Hepatocyte (in vitro differentiated cells): ENCODE results near the gene GALNT4. TPM values are rescaled to one million over a fixed set of nuclear protein-coding genes. Genes with fewer than 3 reads are reported as not detected.

ENCODE experiments used
- DNase-seq: peaks from one replicate; pipeline ENCODE4 v3.0.0-alpha.2; 2016; ENCODE audit warnings: low spot score
- H2AFZ ChIP-seq: fragments of 200-600 bp; sonication (generic); 2 replicates; pipeline ENCODE4 v1.6.0; 2016; ENCODE audit warnings: antibody characterized with exemption, mild to moderate bottlenecking
- H3K27ac ChIP-seq: fragments of 200-600 bp; sonication (generic); 2 replicates; pipeline ENCODE4 v1.5.1; 2016; ENCODE audit warnings: mild to moderate bottlenecking
- H3K27me3 ChIP-seq: fragments of 200-600 bp; sonication (generic); 2 replicates; pipeline ENCODE4 v1.6.1; 2016
- H3K36me3 ChIP-seq: fragments of 200-600 bp; sonication (generic); replicated peaks from 2 replicates; pipeline ENCODE4 v1.5.1; 2016; ENCODE audit warnings: low read depth; ENCODE audit not compliant: insufficient read depth
- H3K4me1 ChIP-seq: fragments of 200-600 bp; sonication (generic); 2 replicates; pipeline ENCODE4 v1.5.1; 2016; ENCODE audit warnings: mild to moderate bottlenecking, moderate library complexity; ENCODE audit not compliant: insufficient read depth
- H3K4me2 ChIP-seq: fragments of 200-600 bp; sonication (generic); 2 replicates; pipeline ENCODE4 v1.6.0; 2016
- H3K4me3 ChIP-seq: fragments of 200-600 bp; sonication (generic); 2 replicates; pipeline ENCODE4 v1.5.1; 2016; ENCODE audit warnings: mild to moderate bottlenecking
- H3K79me2 ChIP-seq: fragments of 200-600 bp; sonication (generic); 2 replicates; pipeline ENCODE4 v1.6.0; 2017; ENCODE audit warnings: mild to moderate bottlenecking
- H3K9me2 ChIP-seq: fragments of 200-600 bp; sonication (generic); replicated peaks from 2 replicates; pipeline ENCODE4 v1.6.0; 2017; ENCODE audit warnings: mild to moderate bottlenecking; ENCODE audit not compliant: insufficient read depth
- H3K9me3 ChIP-seq: fragments of 200-600 bp; sonication (generic); 2 replicates; pipeline ENCODE4 v1.5.1; 2016; ENCODE audit warnings: low read depth, mild to moderate bottlenecking
- H4K20me1 ChIP-seq: fragments of 200-600 bp; sonication (generic); 2 replicates; pipeline ENCODE4 v1.6.0; 2016; ENCODE audit warnings: mild to moderate bottlenecking; ENCODE audit not compliant: insufficient read depth, poor library complexity, severe bottlenecking
- EZH2 ChIP-seq: fragments of 200-600 bp; sonication (generic); IDR thresholded peaks from 2 replicates; pipeline ENCODE4 v1.6.1; 2016; ENCODE audit warnings: antibody characterized with exemption, mild to moderate bottlenecking, borderline replicate concordance
- EZH2phosphoT487 ChIP-seq: fragments of 200-600 bp; sonication (generic); IDR thresholded peaks from one replicate; pipeline ENCODE4 v1.6.1; 2018; ENCODE audit warnings: antibody characterized with exemption, mild to moderate bottlenecking, low read depth, moderate library complexity; ENCODE audit not compliant: unreplicated experiment, severe bottlenecking
- WGBS: methylation state at CpG from one replicate; pipeline ENCODE4 v1.1.6; 2016; ENCODE audit warnings: low lambda C conversion rate; ENCODE audit errors: missing lambda C conversion rate; 5-methylcytosine and 5-hydroxymethylcytosine counted together
- polyA plus RNA-seq: library from polyadenylated mRNA; unstranded; fragments of >200 nt; fragmentation: Nextera tagmentation; extraction: Ambion mirVana; gene quantifications from 2 replicates; pipeline ENCODE4 v1.2.1, GENCODE V29; 2016
- total RNA-seq: library from RNA; depleted of rRNA; stranded (reverse); fragments of >200 nt; gene quantifications from 2 replicates; pipeline ENCODE4 v1.2.3, GENCODE V29; 2014
- TF ChIP-seq, protein P1 (sequence below): fragments of 200-600 bp; sonication (generic); IDR thresholded peaks from 2 replicates; pipeline ENCODE4 v1.5.1; 2016; ENCODE audit warnings: antibody characterized with exemption, mild to moderate bottlenecking; ENCODE audit not compliant: poor library complexity

GALNT4 gene
- total and polyA plus RNA-seq, 2 experiments from 2014 or later = 4.6 to 19.2 TPM

DNA sequence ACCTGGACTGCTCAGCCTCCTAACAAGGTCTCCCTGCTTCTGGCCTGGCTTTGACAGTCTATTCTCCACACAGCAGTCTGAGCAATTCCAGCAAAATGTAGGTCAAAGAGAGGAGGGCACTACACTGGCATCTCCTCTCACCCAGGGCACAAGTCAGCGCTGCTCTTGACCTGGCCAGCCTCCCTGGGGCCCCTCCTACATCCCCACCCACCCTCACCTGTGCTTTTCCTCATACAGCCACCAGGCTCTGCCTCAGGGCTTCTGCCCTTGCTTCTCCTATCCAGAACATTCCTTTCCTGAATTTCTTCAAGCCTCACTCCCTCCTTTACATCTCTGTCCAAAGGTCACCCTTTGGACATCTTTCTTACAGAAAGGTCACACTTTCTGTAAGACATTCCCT is 33.7 kb downstream of the GALNT4 start:
- no peak overlapping the region for H2AFZ ChIP-seq
- no peaks in the 10 kb centered on the region for H3K79me2 ChIP-seq
- 100% methylated on average over 1 of the region's 1 CpG for WGBS
- no peaks in the 10 kb centered on the region for H3K36me3 ChIP-seq
- TF ChIP-seq EZH2phosphoT487 = no peak
- TF ChIP-seq EZH2 = no peak
- TF ChIP-seq, protein P1, sequence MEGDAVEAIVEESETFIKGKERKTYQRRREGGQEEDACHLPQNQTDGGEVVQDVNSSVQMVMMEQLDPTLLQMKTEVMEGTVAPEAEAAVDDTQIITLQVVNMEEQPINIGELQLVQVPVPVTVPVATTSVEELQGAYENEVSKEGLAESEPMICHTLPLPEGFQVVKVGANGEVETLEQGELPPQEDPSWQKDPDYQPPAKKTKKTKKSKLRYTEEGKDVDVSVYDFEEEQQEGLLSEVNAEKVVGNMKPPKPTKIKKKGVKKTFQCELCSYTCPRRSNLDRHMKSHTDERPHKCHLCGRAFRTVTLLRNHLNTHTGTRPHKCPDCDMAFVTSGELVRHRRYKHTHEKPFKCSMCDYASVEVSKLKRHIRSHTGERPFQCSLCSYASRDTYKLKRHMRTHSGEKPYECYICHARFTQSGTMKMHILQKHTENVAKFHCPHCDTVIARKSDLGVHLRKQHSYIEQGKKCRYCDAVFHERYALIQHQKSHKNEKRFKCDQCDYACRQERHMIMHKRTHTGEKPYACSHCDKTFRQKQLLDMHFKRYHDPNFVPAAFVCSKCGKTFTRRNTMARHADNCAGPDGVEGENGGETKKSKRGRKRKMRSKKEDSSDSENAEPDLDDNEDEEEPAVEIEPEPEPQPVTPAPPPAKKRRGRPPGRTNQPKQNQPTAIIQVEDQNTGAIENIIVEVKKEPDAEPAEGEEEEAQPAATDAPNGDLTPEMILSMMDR = no peak
- H3K27me3 ChIP-seq = no peaks in the 10 kb centered on the region
- no peaks in the 10 kb centered on the region for H3K9me3 ChIP-seq
- no peaks in the 10 kb centered on the region for H3K9me2 ChIP-seq
- H4K20me1 ChIP-seq = no peaks in the 10 kb centered on the region
- H3K4me1 ChIP-seq = no peaks in the 10 kb centered on the region
- H3K4me3 ChIP-seq = no peak overlapping the region
- H3K27ac ChIP-seq = no peak overlapping the region
- no peak for DNase-seq
- no peak overlapping the region for H3K4me2 ChIP-seq

DNA sequence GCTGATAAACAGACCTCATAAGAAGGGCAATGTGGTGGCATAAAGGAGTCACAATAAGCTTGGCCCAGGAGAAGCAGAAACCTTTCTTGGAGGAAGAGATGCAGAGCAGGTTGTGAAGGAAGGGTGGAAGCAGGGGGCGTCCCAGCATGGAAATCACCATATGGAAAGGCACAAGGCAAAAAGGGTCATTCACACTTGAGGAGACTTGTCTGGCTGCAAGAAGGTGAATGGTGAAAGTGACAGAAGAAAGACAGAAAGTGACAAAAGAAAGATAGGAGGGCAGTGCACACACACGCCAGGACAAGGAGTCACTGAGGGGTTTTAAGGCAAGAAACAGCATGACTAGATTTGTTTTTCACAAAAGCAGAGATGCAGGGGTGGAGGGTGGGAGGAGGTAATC is 38.3 kb downstream of the GALNT4 start:
- H2AFZ ChIP-seq = no peak overlapping the region
- H4K20me1 ChIP-seq = no peaks in the 10 kb centered on the region
- H3K27ac ChIP-seq = no peak overlapping the region
- no peaks in the 10 kb centered on the region for H3K9me2 ChIP-seq
- no peaks in the 10 kb centered on the region for H3K27me3 ChIP-seq
- no peak overlapping the region for H3K4me2 ChIP-seq
- no peaks in the 10 kb centered on the region for H3K9me3 ChIP-seq
- 92% methylated on average over 2 of the region's 2 CpGs for WGBS
- no peaks in the 10 kb centered on the region for H3K4me1 ChIP-seq
- TF ChIP-seq EZH2phosphoT487 = no peak
- TF ChIP-seq, protein P1 = no peak
- H3K79me2 ChIP-seq = no peaks in the 10 kb centered on the region
- DNase-seq = no peak
- H3K36me3 ChIP-seq = no peaks in the 10 kb centered on the region
- no peak overlapping the region for H3K4me3 ChIP-seq

DNA sequence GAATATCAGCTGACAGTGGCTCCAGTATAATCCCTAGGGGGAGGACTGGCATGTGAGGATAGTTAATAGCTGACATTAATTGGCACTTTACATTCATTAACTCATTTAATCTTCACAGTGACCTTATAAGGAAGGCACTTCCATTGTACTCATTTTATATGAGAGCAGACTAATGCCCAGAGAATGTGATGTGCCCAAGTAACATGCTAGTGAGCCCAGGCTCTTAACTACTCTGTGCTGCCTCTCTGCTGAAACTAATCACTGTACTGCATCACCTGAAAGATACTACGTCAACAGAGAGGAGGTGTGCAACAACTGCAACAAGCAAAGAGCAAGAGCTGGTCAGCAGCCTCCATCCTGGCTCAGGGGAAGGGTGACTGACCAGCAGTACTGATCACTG is 40.1 kb downstream of the GALNT4 start:
- Histone ChIP-seq H3K27me3 (no peaks in the 10 kb centered on the region), H3K4me1 (no peaks in the 10 kb centered on the region), H3K9me3 (no peaks in the 10 kb centered on the region), H3K36me3 (no peaks in the 10 kb centered on the region), H3K9me2 (no peaks in the 10 kb centered on the region), H2AFZ (no peak overlapping the region), H4K20me1 (no peaks in the 10 kb centered on the region), H3K4me3 (no peak overlapping the region), H3K27ac (no peak overlapping the region), H3K4me2 (no peak overlapping the region), H3K79me2 (no peaks in the 10 kb centered on the region)
- WGBS = 86% methylated on average over 1 of the region's 1 CpG
- TF ChIP-seq, protein P1 = no peak
- TF ChIP-seq EZH2 (no peak), EZH2phosphoT487 (no peak)
- no peak for DNase-seq
